Ishikawa (cell line): ENCODE measurements around the gene NCK1.
A peak's percentile ranks its signal among the peaks of the same experiment; 100 is the strongest.

Experiments used
- CREB1 ChIP-seq: IDR thresholded peaks from 2 replicates; pipeline ENCODE4 v1.6.1; 2012; ENCODE audit warnings: low read depth
- EGR1 ChIP-seq: IDR thresholded peaks from 2 replicates; pipeline ENCODE4 v1.6.1; 2012
- EP300 ChIP-seq: IDR thresholded peaks from 2 replicates; pipeline ENCODE4 v1.6.1; 2012; ENCODE audit warnings: borderline replicate concordance
- ZBTB7A ChIP-seq: IDR thresholded peaks from 2 replicates; pipeline ENCODE4 v1.6.1; 2012; ENCODE audit warnings: low read depth
- TF ChIP-seq, protein P1 (sequence below): IDR thresholded peaks from 2 replicates; pipeline ENCODE4 v1.6.1; 2012
- TF ChIP-seq, protein P2 (sequence below): IDR thresholded peaks from 2 replicates; pipeline ENCODE4 v1.6.1; 2012

GRCh38 chr3:136819731-136820679 is 42.0 kb upstream of the NCK1 start:
- peak; percentile 19; the same call in 1 of the 2 replicates for TF ChIP-seq EP300
- TF ChIP-seq, protein P1, sequence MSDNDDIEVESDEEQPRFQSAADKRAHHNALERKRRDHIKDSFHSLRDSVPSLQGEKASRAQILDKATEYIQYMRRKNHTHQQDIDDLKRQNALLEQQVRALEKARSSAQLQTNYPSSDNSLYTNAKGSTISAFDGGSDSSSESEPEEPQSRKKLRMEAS = peak; percentile 73
- no peak for TF ChIP-seq EGR1
- no peak for TF ChIP-seq CREB1
- TF ChIP-seq ZBTB7A = no peak
- TF ChIP-seq, protein P2, sequence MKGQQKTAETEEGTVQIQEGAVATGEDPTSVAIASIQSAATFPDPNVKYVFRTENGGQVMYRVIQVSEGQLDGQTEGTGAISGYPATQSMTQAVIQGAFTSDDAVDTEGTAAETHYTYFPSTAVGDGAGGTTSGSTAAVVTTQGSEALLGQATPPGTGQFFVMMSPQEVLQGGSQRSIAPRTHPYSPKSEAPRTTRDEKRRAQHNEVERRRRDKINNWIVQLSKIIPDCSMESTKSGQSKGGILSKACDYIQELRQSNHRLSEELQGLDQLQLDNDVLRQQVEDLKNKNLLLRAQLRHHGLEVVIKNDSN = no peak
